ENCODE measurements around the gene DSCAM. TPM values are rescaled to one million over a fixed set of nuclear protein-coding genes. Genes with fewer than 3 reads are reported as not detected.

The DSCAM gene
- total and polyA plus RNA-seq, 2 experiments from 2014 or later, result 0.07 TPM; not detected in 1

- TF ChIP-seq STAT1 (IDR thresholded peaks at IDR 0.05; ENCODE audit: unreplicated experiment), result no peak
- no peak for TF ChIP-seq ZNF114 (CRISPR knock-in tag; IDR thresholded peaks at IDR 0.05)
- no peak for TF ChIP-seq REST (IDR thresholded peaks at IDR 0.05; ENCODE audit: unreplicated experiment)
- TF ChIP-seq ETS1 (IDR thresholded peaks at IDR 0.05), result no peak
- no peak for TF ChIP-seq CTCF (conservative IDR thresholded peaks at IDR 0.05; ENCODE audit: low read depth in 2 of 2)
- no peak for TF ChIP-seq ZNF331 (CRISPR knock-in tag; IDR thresholded peaks at IDR 0.05; ENCODE audit: low read depth)
- no peak for TF ChIP-seq EZH2 (IDR thresholded peaks at IDR 0.05; ENCODE audit: low read depth, unreplicated experiment)
- TF ChIP-seq POLR2AphosphoS5 (IDR thresholded peaks at IDR 0.05; ENCODE audit: low read depth), result no peak
- TF ChIP-seq NANOG (IDR thresholded peaks at IDR 0.05; ENCODE audit: borderline replicate concordance), result no peak
- Mint-ChIP-seq H3K27ac (no peak overlapping the region), H3K27me3 (ENCODE audit: insufficient read depth, low read depth, poor library complexity) (peaks cover 2% of the 10 kb centered on the region), H3K9me3 (peaks cover 83% of the 10 kb centered on the region), H3K36me3 (ENCODE audit: low read depth) (peaks cover 20% of the 10 kb centered on the region; the same call in 2 of the 3 replicates), H3K4me3 (no peak overlapping the region), H3K4me1 (no peaks in the 10 kb centered on the region)
- Histone ChIP-seq H3K27ac (ENCODE audit: low read depth) (no peak overlapping the region), H3K4me2 (no peak overlapping the region), H3K27me3 (ENCODE audit: insufficient read depth) (no peaks in the 10 kb centered on the region), H4K20me1 (replicated peaks; ENCODE audit: insufficient read depth) (no peaks in the 10 kb centered on the region), H3K9me2 (ENCODE audit: insufficient read depth) (no peaks in the 10 kb centered on the region), H3K4me3 (no peak overlapping the region), H3K79me2 (replicated peaks; ENCODE audit: insufficient read depth) (no peaks in the 10 kb centered on the region), H3K4me1 (ENCODE audit: insufficient read depth) (no peaks in the 10 kb centered on the region), H3K36me3 (ENCODE audit: insufficient read depth) (no peaks in the 10 kb centered on the region; the same call in 1 of the 2 replicates), H3F3A (replicated peaks; ENCODE audit: low read depth) (no peaks in the 10 kb centered on the region), H2AFZ (no peak overlapping the region)
- no peak for DNase-seq (ENCODE audit: low spot score)
- no peak for ATAC-seq
These were observed 528.6 kb downstream of the DSCAM start for GRCh38 chr21:40318371-40318770.

GRCh38 chr21:40316104-40316503, 530.9 kb downstream of the DSCAM start:
- Mint-ChIP-seq H3K27me3 (ENCODE audit: insufficient read depth, low read depth, poor library complexity) (peaks cover 5% of the 10 kb centered on the region), H3K4me3 (no peak overlapping the region), H3K4me1 (no peaks in the 10 kb centered on the region), H3K27ac (no peak overlapping the region), H3K9me3 (peaks cover 75% of the 10 kb centered on the region), H3K36me3 (ENCODE audit: low read depth) (peaks cover 9% of the 10 kb centered on the region; the same call in 2 of the 3 replicates)
- Histone ChIP-seq H3K36me3 (ENCODE audit: insufficient read depth) (no peaks in the 10 kb centered on the region), H2AFZ (no peak overlapping the region), H3K9me2 (ENCODE audit: insufficient read depth) (no peaks in the 10 kb centered on the region), H3K4me1 (ENCODE audit: insufficient read depth) (no peaks in the 10 kb centered on the region), H3F3A (replicated peaks; ENCODE audit: low read depth) (no peaks in the 10 kb centered on the region), H3K4me3 (no peak overlapping the region), H4K20me1 (replicated peaks; ENCODE audit: insufficient read depth) (no peaks in the 10 kb centered on the region), H3K27ac (ENCODE audit: low read depth) (no peak overlapping the region), H3K79me2 (replicated peaks; ENCODE audit: insufficient read depth) (no peaks in the 10 kb centered on the region), H3K27me3 (ENCODE audit: insufficient read depth) (no peaks in the 10 kb centered on the region), H3K4me2 (no peak overlapping the region)
- ATAC-seq (no peak), DNase-seq (ENCODE audit: low spot score) (no peak)
- TF ChIP-seq EZH2phosphoT487 (IDR thresholded peaks at IDR 0.05; ENCODE audit: unreplicated experiment), result no peak

All from GM23338 (cell line).